HG02981 (cell line): Measurements from ENCODE around the gene CCDC142.
"Not testable (repeated sequence)": the region's sequence is repeated elsewhere in the genome, so short reads cannot be mapped to it uniquely, and the experiment has no call there.

Experiments
- ATAC-seq: cut with Tn5 transposase; IDR thresholded peaks from one replicate; pipeline ENCODE4 v1.9.1; 2021; ENCODE audit warnings: mild to moderate bottlenecking, moderate library complexity; ENCODE audit not compliant: unreplicated experiment

Gene CCDC142

DNA sequence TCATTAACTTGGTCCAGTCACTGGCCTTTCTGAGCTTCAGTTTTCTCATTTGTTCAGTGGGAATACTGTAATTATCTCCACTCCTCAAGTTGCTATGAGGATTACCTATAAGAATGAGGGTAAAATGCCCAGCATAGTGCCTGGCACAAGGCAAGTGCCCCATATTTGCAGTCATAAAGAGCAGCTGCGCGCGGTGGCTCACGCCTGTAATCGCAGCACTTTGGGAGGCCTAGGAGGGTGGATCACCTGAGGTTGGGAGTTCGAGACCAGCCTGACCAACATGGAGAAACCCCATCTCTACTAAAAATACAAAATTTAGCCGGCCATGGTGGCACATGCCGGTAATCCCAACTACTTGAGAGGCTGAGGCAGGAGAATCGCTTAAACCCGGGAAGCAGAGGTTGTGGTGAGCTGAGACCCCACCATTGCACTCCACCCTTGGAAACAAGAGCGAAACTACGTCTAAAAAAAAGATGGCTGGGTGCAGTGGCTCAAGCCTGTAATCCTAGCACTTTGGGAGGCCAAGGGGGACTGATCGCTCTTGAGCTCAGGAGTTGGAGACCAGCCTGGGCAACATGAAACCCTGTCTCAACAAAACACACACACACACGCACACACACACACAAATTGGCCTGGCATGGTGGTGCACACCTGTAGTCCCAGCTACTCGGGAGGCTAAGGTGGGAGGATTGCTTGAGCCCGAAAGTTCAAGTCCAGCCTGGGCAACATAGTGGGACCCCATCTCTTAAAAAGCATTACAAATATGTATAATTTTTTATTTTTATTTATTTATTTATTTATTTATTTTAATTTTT, 40.1 kb downstream of the CCDC142 start:
- not testable (repeated sequence) for ATAC-seq

DNA sequence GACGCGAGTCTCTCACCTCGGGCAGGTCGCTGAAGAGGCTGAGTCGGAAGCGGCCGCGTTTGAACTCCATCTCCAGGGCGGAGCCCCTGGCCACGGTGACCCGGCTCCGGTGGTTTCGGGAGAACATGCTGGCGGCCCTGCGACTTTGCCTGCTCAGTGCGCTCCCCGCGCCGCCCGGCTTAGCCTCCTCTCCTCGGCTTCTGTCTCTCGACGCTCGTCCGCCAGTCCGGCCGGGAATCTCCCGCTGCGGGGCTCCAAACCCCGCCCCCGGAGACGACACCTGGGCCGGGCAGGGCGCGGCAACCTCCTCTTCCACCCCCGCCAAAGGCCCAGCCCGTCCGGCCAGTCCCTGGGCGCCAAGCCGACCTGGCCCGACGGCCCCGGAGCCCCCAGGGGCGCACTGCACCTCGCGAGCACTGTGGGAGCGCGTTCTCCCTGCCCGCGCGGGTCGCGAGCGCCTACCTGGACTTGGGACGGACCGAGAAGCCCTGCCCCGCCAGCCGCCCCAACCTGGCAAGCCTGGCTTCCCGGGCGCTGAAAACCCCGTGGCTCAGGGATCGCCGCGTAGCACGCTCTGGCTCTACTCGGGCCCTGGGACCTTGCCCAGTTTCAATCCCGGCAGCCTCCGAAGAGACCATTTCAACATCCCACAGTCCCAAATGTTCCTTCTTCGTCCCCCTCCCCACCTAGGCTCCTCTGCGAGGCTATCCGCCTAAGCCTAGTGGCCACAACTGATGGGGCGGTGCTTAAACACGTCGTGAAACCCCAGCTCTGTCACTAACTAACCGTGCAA, 40.9 kb downstream of the CCDC142 start, which contains the start of gene RTKN:
Gene RTKN (minus strand): TSS at position 248 of the 793 bp plus-strand sequence. CDS start 121 bp downstream, at position 127.
- ATAC-seq: peak; percentile 35

DNA sequence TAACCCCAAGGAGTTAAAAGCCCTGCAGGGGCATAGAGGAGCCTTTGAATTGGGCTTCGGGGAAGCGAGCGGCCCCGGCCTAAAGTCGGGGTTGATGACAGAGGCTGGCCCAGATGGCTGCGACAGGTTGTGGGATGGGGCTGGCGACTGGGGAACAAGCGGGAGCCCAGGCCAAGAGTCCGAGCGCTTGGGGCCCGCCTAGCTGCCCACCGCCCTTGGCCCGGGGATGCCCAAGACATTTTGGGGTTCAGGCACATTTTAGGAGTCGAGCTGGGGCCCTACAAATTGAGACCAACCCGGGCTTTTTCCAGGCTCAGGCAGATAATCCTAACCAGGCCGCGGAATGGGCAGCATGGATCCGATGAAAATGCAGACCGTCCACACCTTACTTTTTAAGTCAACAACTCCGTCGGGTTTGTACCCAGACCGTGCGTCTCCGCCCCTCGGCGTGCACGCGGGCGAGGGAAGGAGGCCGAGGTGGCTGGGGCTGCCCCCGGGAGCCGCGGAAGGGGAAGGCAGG, 41.6 kb downstream of the CCDC142 start:
- ATAC-seq: no peak

DNA sequence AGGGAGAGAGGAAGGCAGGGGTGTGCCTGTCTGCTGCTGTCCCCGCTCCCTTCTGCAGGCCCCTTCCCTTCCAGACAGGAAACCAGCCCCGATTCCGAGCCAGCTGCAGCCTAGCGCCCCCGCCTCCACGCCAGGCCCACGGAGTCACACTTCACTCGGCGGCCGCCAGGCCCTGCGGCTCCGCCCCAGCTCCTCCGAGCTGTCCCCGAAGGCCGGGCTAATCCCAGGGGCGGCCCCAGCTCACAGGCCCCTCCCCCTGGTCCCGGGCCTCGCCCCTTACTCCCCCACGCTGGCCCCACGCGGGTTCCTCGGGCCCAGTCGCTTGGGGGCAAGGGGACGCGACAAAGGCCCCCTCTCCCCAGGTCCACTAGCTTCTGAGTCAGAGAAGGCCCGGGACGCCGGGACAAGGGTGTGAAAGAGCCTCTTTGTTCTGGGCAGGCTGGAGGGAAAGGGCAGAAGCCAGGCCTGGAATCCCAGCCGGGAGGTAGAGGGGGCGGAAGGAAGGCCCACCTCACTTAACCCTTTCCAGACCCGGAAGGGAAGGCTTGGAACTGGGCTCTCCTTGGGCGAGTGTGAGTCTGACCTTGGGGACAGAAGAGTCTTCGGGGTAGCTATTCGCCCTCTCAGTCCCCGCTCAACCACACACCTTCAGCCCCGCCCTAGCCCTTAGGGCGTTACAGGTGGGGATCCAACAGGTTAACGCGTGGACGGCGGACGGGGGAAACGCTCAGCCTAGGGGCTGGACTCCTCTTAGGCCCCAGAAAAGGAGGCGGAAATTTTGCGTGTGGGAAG, 42.2 kb downstream of the CCDC142 start:
- ATAC-seq: peak; percentile 82

DNA sequence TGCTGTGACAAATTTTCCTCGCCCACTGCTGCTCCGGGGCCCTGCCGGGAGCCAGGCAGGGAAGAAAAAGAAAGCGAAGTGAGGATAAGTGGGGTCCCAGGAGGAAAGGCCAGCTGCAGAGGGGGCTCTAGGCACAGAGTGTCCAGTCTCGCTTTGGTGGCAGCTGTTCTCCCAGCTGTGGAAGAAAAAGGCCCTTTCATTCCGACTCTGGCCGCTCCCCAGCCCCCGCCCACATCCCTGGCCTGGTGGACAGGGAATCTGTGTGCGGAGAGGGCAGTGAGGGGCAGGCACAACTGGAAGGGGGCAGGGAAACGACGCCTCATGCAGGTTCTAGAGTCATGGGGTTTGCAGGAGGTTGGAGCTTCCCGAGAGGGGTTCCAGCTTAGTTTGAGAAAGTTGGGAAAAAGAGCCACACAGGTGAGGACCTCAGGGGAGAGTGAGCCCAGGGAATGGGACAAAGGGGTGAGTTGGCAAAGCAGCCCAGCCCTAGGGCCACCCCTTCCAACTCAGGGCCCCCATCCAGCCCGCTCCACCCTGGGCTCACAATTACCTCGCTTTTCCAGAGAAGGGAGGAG, 42.9 kb downstream of the CCDC142 start:
- no peak for ATAC-seq

DNA sequence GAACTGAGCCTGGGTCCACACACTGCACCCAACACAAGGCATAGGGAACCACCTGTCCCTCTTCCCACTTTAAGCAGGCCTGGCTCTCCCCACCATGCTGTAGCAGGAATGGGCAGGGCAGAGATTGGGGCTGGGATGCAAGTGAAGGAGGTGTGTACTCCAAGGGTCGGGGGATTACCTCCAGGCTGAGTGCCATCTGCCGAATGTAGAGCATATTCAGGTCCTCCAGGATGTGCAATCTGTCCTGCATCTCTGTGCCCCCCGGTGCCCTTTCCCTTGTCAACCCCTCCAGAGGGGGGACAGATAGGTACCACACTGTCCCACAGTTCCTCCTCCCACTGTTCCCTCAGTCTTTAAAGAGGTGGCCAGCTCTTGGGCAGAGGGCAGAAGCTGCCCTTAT, 43.4 kb downstream of the CCDC142 start:
- ATAC-seq: no peak

DNA sequence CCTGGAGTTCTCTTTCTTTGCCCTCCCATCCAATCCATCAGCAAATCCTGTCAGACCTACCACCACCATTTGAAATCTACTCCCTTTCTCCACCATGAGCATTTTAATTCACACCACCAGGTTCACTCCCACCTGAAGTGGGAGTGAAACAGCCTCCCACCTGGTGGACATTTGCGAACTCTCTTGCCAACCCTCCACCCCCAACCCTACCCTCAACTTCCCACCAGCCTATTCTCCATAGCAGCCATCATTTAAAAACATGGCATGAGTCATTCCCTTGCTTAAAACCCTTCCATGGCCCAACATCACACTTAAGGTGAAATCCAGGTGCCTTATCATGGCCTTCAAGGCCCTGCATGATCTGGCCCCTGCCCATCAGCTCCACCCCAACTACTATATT, 44.5 kb downstream of the CCDC142 start:
- ATAC-seq: no peak

DNA sequence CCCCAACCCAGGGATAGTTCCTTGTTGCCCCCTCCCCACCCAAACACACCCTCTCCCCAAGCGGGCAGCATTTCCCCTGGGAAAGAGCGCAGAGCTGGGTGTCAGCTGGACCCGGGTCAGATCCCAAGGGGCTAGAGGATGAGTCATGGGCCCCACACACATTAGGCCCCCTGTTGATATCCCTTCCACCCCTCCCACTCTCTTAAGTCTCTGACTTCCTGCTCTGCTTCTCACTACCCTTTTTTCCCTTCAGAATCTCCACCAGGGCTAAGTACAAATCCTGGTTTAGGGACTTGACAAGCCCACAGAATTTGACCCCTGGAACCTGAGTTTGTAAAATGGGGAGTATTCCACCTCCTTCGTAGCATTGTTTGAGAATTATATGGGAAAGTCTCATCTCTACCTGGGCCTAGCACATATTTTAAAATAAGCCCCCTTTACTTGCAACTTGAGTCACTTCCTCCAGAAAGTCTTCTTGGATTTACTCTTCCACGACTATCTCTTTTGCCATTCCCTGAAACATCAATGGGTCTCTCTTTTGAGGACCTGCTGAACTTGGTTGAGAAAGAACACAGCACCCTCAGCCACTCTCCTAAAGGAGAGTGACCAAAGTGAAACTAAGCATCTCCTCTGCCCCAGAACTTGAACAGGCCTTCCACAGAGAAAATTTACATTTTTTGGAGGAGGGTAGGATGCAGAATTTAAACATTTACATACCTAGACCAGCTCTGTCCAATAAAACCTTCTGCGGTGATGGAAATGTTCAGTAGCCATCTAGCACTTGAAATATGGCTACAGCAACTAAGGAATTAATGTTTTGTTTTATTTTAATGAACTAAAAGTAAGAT, 45.7 kb downstream of the CCDC142 start:
- ATAC-seq: no peak

DNA sequence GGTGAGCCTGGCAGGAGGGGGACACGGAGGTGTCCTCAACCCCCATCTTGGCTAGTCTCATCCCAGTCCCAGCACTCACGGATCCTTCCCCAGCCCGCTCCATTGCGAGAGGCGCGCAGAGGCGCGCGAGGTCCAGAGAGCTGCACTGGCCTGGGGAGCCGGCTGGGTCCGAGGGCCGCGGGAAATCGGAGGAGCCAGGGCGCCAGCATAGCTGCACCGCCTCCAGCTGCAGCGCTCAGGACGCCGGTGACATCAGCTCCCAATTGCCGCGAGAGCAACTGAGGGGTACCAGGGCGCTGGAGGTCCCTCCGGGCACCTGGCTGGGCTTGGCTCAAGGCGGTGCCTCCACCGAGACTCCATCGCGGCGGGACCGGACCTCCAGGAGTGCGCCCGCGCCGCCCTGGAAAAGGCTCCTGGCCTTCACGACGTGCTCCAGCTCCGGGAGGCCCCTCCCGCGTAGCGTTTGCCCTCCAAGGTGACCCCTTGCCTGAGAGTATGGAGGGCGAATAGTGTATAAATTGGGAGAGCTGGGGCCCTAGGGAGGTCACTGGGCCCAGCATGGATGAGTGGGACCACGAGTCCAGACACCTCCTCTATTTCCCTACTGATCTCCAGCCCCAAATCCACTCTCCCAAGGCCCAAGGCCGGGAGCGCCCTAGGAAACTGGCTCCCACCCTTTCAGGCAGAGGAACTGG, 46.5 kb downstream of the CCDC142 start:
- ATAC-seq: no peak

DNA sequence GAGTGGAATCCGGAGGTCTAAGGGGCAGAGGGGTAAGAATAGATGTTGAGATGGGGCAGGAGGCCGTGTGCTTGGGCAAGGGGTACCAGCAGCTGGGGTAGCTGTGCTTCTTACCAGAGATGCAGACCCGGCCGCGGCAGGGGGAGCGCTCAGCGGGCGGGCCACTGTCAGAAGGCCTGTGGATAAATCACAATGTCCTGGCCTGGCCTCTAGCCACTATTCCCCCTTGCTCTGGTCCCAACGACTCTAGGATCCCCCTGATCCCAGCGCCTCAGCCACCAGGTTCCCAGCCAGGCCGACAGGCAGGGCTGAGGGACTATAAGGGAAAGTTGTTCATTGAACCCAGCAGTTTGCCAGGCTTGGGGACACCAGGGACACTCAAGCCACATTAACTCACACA, 52.3 kb downstream of the CCDC142 start:
- ATAC-seq: no peak

DNA sequence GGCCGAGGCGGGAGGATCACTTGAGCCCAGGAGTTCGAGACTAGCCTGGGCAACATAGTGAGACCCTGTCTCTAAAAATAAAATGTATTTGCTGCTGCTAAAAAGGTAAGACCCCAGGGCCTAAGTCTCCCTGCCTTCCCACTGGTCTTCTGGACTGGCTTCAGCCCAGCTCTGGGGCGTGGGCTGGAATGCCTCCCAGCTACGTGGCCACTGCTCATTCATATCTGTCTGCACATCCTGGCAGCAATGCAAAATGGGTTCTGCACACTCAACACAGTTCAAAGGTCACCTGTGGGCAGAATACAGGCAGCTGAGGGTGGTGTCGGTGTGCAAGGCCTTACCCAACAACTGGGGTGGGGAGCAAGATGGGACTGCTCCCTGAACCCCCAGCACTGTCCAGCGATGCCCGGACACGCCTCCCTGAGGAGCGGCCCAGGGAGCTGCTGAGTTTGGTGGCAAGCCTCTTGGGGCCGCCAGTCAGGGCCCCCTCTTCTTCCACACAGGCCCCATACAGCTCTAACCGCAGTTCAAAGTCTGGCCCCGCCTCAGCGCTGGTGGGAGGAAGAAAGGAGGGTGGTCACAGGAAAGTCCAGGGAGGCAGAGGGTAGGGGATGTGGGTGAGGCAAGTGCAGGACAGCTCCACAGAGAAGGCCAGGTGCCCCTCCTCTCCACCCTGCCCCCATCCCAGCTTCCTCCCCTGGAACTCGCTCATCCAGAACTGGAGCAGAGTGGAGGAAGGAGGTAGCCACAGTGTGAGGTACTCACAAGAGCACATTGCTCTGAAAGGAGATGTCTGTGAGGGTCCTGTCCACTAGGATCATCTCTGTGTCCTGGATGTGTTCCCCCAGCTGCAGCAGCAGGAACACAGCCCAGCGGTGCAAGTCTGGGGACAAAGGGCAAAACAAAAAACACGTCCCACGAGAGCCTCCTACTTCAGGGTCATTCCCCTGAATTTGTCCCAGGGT, 53.0 kb downstream of the CCDC142 start:
- no peak for ATAC-seq

DNA sequence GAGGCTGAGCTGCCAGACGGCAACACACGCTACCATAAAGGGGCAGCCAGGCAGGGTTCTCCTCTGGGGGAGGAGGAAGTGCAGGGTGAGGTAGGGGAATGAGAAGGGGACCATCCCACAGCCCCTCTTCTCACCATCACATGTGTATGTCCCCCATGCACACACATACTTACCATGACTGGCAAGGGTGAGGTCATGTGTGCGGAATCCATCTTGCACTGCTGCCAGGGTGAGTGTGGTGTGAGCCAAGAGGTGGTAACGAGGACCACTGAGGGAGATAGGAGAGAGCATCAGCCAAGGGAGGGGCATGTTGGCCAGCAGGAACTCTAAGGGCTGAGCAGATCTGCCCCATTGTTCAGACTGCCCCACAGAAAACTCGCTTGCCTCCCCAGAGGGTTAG, 54.1 kb downstream of the CCDC142 start:
- no peak for ATAC-seq

DNA sequence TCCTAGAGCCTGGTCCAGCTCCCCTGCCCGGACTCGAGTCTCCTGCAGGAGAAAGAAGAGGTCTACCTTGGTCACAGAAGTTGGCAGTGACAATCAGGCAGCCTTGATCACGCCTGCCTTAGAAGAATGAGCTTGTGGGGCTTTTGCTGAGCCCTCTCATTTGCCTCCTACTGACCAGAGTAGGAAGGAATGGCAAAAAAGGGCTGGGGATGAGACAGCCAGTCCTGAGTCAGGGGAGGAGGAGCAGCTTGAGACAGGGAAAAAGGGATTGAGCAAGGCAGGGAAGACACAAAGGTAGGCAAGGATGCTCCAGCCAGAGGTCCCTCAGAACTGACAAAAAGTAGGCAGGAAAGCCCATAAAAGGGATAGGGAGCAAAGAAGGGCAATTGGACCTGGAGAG, 55.2 kb downstream of the CCDC142 start:
- no peak for ATAC-seq

DNA sequence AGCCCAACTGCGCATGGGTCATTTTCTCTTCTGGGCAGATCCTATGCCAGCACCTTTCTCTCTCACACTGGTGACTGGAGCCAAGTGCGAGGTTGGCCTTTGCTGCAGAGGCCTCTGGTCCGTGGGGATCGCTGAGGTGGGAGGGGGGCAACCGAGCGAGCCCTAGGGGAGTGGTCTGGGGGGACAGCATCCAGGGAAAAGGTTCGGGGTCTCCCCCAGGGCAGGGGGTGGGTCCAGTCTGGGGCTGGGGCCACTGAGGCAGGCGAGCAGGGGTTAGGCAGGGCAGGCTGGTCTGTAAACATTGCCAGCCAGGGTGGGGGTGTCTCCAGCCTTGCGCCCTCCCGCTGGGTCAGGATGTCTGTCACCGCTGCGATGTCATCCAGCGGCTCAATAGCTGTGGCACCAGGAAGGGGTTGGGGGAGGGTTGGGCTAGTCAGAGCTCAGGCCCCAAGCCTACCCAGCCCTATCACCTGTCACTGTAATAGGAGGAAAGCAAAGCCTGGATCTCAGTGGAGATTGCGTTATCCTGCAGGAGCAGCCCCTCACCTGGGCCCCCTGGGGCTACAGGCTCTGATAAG, 56.5 kb downstream of the CCDC142 start:
- no peak for ATAC-seq

DNA sequence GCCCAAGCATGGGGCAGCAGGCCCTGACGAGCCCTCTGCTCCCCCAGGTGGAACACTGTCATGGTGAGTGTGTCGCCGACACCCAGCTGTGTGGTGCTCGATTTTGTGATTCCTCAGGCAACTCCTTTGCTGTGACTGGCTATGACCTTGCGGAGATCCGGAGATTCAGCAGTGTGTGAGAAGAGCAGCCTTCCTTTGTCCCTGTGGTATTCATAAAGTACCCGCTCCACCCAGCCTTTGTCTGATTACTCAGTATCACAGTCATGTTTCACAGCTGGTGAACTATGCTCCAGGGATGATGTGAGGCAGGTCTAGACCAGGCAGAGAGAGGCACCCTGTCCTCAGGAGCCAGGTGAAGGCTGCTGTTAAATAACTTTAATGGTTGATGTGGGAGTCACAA, 57.3 kb downstream of the CCDC142 start:
- ATAC-seq: no peak

DNA sequence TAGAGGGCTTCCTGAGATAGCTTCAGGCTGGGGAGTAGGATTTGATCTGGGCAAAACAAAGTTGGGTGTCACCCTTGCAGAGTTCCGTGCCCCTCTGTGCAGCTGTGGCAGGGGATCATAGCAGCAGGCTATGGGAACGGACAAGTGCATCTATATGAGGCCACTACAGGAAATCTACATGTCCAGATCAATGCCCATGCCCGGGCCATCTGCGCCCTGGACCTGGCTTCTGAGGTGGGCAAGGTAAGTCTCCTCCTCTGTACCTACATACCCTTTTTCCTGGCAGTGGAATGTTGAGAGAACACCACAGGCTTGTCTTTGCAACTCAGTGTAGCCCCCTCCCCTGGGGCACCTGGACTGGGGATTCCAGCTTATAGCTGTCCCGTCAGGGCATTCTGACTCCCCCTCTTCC, 57.8 kb downstream of the CCDC142 start:
- no peak for ATAC-seq

DNA sequence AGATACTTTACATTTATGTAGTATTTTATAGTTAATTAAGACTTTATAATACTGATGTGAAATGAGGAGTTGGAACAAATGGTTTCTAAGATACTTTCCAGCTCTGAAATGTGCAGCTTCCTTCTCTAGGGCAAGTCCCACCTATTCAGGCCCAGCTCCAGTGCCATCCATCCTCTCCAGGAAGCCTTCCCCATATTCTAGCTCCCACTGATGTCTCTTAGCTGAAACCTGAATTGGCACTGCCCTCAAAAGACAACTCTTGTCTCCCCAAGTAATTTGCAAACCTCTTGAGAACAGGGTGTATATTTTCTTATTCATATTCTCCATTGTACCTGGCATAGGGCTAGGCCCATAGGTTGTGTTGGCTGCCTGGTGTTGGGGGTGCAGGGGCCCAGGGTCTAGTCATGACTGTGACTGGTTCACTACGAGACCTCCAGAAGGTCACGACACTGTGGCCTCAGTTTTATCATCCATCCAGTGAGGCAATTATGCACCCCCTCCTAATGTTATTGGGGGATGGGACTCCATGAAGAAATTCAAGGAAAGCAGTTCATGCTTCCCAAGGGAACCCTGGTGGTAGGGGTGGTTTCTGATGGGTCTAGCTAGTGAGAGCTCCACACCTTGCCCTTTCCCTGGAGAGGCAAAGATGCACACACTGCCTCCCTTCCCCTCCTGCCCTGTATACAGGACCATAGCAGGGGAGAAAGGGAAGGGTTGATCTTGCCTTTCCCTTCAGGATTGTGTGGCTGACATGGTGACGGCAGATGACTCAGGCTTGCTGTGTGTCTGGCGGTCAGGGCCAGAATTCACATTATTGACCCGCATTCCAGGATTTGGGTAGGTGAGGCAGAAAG, 58.4 kb downstream of the CCDC142 start:
- ATAC-seq: no peak
